HG02678 (cell line): ENCODE results near the gene RAPGEF5.

Experiments
- ATAC-seq: cut with Tn5 transposase; IDR thresholded peaks from one replicate; pipeline ENCODE4 v1.9.1; 2021; ENCODE audit warnings: mild to moderate bottlenecking, moderate library complexity; ENCODE audit not compliant: unreplicated experiment

The RAPGEF5 gene

GRCh38 chr7:22195397-22196172, 161.4 kb downstream of the RAPGEF5 start:
- ATAC-seq: no peak

DNA sequence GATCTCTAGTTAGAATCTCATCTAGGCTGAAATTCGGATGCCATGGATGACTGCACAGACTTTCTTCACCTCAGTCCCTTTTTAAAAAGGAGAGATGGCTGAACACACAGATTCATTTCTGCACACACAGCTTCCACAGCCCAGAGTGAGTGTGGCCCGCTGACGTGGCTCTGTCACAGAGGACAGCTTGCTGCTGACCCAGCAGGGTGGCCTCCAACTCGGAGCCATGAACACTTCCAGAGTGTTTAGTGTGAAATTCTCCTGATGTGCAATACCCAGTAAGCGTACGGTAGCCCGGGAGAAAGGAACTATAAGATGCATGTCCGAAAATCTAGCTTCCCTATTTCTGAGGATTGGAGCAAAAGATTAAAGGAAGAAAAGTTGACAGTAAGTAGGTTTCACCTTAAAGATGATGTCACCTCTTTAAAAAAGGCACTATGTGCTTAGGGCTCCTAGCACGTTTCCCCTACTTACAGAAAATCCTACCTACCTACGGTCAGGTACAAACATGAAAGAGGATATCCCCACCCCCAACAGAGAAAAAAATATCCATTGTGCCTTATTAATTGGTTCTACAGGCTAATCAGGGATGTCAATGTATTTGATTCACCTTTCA, 162.2 kb downstream of the RAPGEF5 start:
- no peak for ATAC-seq

DNA sequence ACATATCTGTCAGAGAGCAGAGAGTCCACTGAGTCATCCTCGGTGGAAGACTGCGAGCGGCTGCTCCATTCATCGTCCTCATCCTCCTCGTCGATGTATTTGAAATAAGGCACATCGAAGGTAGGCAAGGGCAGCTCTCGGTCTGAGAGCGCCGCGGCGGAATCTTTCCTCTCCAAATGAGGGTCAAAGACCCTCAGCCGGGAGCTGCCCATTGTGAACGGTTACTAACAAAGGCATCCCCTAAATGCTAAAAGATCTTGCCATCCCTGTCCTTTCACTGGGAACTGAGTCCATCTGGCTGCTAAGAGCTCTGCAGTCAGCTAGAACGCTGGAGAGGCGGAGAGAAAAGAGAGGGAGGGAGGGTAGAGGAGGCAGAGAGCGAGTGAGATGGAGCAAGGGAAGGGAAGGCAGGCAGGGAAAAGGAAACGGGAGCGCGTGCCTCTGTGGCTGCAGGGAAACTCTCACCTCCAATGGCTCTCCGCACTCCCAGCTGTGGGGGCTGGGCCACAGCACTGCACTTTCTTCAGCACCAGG, 163.4 kb downstream of the RAPGEF5 start:
- ATAC-seq: no peak

- ATAC-seq: no peak
These were observed 164.2 kb downstream of the RAPGEF5 start for GRCh38 chr7:22192801-22193200.

DNA sequence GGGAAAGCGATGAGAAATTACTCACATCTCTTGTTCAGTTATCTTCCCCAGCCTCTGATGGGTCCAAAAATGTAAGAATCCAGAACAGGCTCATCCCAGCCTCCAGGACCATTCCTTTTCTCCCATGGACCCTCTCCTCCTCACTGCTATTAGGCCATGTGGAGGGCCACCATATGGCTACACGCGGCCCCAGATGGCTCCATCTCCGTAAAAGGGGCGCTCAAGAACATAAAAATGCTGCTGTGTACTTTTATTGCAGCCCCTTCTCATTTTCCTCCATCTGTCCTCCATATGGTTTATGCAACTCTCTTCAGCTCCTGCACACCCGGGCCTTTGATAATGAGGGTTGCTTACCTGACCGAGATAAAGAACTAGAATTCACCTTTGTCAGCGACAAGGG, 166.2 kb downstream of the RAPGEF5 start:
- no peak for ATAC-seq

DNA sequence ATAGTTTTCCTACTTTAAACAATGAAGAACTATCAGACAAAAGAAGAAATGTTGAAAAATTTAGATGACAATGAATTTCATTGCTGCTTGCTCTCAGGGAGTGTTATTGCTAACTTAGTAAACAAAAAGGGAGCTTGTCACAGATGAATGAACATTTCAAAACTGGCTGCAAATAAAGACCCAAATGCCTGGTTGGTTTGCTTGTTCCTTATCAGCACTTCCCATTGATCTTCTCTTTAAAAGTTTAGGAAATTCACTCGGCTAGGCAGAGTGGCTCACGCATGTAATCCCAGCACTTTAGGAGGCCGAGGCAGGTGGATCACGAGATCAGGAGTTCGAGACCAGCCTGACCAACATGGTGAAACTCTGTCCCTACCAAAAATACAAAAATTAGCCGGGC, 167.2 kb downstream of the RAPGEF5 start:
- no peak for ATAC-seq

- no peak for ATAC-seq
These were observed 167.7 kb downstream of the RAPGEF5 start for GRCh38 chr7:22189230-22189629.

GRCh38 chr7:22187691-22188348, 169.1 kb downstream of the RAPGEF5 start:
- no peak for ATAC-seq

GRCh38 chr7:22185559-22185958, 171.4 kb downstream of the RAPGEF5 start:
- ATAC-seq: no peak

DNA sequence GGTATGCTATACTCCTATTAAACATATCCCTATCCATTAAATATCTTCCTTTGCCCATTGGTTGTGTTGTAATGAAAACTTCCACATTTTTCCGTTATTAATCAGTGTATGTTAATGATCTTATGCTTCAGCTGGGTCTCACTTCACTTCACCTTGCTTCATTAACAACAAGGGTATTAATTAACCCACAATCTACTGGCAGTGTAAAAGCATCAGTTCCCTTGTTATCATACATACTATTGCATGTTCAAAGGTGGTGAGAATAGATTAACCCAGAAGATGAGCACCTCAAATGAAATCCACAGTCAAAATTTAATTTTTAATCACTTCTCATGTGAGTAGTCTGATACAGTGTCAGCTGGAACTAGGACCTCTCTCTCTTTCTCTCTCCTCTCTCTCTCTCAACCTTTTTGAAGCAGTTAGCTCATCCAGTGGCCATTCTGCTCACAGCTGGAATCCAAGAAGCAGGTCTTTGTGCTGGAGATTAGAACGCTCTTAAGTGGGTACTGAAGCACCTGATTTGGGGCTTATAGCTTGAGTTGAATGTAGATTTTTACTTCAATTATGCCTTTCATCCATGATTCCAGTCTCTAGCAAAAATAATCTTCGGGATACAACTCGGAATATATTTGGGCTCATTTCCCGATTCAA, 172.3 kb downstream of the RAPGEF5 start:
- no peak for ATAC-seq

- no peak for ATAC-seq
These were observed 173.3 kb downstream of the RAPGEF5 start for GRCh38 chr7:22183522-22184280.

DNA sequence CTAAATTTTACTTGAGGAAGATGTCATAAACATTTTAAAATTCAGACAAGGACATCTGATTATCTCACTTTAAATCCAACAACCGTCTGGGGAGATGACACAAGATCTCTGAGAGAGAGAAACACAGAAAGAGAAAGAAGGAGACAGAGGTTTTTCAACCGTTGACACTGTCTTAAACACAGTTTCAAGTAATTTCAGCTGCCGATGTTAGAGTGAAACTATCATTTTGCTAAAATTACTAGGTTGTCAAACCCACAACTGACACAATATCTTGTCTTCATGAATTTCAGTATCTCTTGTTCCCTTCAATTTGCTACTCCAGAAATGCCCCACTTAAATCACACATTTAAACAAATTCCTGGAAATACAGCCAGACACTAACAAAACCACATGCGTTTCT, 174.8 kb downstream of the RAPGEF5 start:
- ATAC-seq: no peak

- no peak for ATAC-seq
These were observed 175.3 kb downstream of the RAPGEF5 start for GRCh38 chr7:22181663-22182062.

DNA sequence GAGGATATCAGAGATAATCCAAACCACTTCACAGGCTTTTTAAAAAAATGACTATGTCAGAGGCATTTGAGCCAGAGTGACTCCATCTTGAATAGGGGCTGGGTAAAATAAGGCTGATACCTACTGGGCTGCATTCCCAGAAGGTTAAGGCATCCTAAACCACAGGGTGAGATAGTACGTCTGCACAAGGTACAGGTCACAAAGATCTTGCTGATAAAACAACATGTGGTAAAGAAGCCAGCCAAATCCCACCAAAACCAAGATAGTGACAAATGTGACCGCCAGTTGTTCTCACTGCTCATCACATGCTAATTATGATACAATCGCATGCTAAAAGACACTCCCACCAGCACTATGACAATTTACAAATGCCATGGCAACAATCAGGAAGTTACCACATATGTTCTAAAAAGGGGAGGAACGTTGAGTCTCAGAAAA, 177.5 kb downstream of the RAPGEF5 start:
- no peak for ATAC-seq

DNA sequence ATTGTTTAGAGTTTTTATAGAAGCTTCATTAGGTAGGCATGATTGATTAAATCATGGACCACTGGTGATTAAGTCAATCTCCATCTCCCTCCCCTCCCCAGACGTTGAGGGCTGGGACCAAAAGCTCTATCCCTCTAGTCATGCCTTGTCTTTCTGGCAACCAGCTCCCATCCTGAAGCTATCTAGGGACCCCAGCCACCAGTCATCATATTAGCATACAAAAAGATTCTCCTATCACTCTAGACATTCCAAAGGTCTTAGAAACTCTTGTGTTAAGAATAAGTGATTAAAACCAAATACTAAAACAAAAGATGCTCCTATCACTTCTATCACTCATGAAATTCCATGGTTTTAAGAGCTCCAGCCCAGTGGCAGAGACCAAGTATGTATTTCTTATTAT, 178.2 kb downstream of the RAPGEF5 start:
- no peak for ATAC-seq

DNA sequence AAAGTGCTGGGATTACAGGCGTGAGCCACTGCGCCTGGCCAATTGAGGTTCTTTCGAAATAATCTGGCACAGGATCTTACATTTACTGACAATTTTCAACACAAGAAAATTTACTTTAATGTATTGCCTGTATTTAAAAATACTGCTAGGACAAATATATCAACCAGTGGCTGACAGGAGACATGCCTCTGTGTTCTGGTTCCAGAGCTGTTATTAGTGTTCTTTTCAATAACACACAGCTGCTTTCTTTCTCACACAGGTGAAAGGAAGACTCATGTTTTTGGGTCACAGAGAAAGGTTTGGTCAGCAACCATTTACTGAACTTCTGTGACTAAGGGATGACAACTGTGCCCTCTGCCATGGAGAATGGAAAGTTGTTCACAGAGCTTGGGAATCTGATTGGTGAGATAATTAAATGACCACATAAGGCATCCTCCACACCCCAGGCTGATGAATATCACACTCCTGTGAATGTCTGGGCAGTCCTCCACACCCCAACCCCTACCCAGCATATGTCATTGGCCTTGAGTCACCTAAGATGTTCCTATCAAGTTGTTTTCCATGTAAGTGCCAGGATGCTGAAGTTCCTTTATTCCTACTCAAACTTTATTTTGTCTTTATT, 180.1 kb downstream of the RAPGEF5 start:
- no peak for ATAC-seq

DNA sequence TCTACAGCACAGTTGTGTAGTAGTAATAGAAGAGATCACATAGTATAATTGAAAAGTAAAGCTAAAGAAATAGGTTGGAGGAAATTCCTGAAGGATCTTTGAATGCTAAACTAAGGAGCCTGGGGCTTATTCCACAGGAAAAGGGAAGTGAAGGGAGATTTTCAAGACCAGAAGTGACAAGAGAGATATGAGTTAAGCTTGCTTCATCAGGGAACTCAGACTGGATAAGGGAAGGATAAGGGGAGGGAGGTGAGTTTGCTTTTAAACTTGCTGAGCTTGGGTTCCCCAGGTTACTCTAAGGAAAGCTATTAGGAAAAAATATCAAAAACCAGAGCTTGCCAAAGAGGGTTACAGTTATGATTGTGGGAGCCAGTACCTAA, 182.4 kb downstream of the RAPGEF5 start:
- ATAC-seq: no peak

DNA sequence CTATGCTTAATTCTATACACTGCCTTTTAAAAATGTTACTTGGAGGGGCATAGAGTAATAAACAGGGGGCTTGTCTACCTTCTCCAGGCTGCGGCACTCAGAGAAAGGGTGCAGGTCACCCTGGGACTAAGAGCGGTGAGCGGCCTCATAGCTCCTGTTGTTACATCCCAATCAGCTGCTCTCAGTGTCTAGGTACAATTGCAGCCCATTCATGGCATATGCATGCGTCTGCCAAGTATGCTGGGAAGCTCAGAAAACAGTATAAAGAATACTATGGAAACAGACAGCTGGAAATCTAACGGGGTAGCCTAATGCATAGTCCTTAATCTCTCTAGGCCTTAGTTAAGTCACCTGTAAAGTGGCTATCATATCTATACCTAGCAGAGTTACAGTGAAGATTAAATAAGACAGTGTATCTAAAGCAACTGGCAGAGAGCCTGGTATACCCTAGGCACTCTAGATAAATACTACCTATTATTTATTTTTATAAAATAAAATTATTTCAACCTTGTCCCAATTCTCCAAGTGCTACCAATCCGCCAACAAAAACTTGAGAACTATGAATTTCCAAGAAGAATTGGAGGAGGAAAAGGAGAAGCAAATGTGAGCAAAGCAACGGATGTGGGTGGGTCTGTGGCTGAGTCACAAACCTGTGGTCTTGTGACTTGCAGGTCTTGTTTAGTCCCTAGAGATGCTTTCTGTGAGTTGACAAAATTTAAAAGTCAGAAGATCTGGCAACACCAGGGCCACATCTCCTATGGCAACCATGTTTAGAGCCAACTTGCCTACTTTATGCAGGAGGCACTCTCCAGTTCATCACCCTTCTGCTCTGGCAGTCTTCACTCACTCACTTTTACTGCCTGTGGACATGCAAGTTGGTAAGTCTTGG, 183.0 kb downstream of the RAPGEF5 start:
- peak; percentile 87 for ATAC-seq

DNA sequence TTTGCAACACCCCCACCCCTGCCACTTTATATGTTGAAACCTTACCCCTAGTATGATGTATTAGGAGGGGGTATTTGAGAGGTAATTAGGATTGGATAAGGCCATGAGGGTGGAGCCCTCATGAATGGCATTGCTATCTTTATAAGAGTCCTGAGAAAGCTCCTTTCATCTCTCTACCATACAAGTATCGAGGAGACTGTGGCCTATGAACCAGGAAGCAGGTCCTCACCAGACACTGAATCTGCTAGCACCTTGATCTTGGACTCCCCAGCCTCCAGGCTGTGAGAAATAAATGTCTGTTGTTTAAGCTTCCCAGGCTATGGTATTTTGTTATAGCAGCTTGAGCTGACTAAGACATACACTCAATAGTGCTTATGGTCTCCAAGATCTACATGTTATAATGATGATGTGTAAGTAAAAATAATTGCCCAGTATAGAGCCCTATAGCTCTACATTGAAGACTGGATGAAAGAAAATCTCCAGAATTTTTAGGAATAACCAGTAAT, 188.8 kb downstream of the RAPGEF5 start:
- ATAC-seq: no peak
